CD4-positive, alpha-beta T cell treated with Interleukin-12 subunit alpha and Interleukin-12 subunit beta, for 1 hour (primary cell): Measurements from ENCODE around the gene ACYP1.
"Not testable (repeated sequence)": the region's sequence is repeated elsewhere in the genome, so short reads cannot be mapped to it uniquely, and the experiment has no call there.

ENCODE experiments used
- DNase-seq: peaks from one replicate; pipeline ENCODE4 v3.0.0-alpha.2; 2020

Gene ACYP1

GRCh38 chr14:75067765-75068164, 3.9 kb upstream of the ACYP1 start:
- DNase-seq, result not testable (repeated sequence)

GRCh38 chr14:75067212-75067611, 3.4 kb upstream of the ACYP1 start:
- DNase-seq, result no peak

GRCh38 chr14:75066691-75067090, 2.9 kb upstream of the ACYP1 start:
- no peak for DNase-seq

- DNase-seq, result no peak
Observed at GRCh38 chr14:75064205-75064567, 362 bp upstream of the ACYP1 start.

- DNase-seq, result no peak
Observed at GRCh38 chr14:75063013-75063412, 811 bp downstream of the ACYP1 start.

DNA sequence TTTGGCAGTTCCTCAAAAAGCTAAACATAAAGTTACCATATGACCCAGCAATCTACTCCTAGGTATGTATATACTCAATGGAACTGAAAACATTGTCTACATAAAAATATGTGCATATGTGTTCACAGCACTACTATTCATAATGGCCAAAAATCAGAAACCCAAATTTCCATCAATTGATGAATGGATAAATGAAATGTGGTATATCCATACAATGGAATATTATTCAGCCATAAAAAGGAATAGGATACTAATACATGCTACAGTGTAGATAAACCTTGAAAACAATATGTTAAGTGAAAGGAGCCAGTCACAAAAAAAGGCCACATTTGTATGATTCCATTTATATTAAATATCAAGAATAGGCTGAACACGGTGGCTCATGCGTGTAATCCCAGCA, 3.4 kb downstream of the ACYP1 start:
- DNase-seq, result no peak

- no peak for DNase-seq
Observed at GRCh38 chr14:75059642-75060041, 4.2 kb downstream of the ACYP1 start.

GRCh38 chr14:75054421-75054820, 9.4 kb downstream of the ACYP1 start:
- no peak for DNase-seq

DNA sequence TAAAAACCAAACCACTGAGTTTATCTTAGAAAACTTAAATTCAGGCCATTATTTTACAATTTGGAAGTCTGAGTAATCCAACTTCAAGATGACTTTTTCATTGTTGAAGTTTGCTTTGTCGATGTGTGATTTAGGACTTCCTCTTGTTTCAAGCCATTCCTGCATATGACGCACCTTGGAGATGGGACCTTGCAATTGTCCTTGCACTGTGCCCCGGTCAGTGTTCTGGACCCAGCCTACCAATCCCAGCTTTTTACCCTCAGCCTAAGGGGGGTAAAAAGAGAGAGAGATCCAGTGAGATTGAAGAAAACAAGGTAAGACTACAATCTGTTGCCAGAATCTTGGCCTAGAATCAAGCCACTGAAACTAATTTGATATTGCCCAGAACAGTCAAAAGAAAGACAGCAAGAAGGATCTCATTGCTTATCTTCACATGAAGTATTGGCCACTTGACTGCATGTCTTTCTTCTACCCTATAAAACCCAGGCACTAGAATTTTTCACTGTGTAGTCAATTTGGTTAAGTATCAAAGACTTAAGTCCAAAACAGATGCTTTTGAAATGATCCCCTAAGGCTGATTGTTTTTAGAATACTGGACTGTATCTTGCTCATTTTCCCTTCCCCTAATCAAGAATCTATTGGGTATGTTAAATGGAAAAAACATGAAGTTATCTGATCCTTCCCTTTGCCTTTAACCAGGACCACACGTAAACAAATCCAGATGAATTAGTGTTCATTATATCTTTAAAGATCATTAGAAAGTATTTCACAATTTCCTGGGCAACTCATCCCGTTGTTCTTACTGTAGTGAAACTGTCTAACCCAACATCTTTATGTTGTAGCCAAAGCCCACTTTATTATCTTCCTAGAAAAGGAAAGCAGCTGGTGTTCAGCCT, 10.2 kb downstream of the ACYP1 start:
- no peak for DNase-seq

- DNase-seq, result no peak
Observed at GRCh38 chr14:75051556-75051899, 12.3 kb downstream of the ACYP1 start.

- DNase-seq, result peak; percentile 85
Observed at GRCh38 chr14:75050852-75051555, 12.8 kb downstream of the ACYP1 start, which contains the start of gene MLH3. Gene MLH3, minus strand, starts transcription at chr14:75051467. Its CDS starts 1,812 bp downstream, at chr14:75049655.

- DNase-seq, result no peak
Observed at GRCh38 chr14:75049731-75050201, 14.1 kb downstream of the ACYP1 start.

DNA sequence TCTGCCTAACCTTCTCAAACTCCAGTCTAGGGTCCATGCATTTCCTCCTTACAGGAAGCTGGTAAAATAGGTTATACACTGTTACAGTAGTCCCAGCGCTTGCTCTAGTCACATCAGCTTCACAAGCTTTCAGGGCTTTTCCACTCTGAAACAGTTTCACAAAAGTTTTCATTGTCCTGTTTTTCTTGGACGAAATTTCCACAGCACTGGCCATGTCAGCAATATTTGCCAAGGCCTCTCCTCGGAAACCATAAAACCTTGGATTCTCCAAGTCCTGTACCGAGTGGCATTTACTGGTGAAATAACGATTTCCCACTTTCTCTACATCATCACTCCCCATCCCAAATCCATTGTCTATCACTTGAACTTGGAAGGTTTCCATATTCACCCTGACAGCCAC, 14.7 kb downstream of the ACYP1 start:
- DNase-seq, result no peak

GRCh38 chr14:75048101-75048500, 15.7 kb downstream of the ACYP1 start:
- no peak for DNase-seq

DNA sequence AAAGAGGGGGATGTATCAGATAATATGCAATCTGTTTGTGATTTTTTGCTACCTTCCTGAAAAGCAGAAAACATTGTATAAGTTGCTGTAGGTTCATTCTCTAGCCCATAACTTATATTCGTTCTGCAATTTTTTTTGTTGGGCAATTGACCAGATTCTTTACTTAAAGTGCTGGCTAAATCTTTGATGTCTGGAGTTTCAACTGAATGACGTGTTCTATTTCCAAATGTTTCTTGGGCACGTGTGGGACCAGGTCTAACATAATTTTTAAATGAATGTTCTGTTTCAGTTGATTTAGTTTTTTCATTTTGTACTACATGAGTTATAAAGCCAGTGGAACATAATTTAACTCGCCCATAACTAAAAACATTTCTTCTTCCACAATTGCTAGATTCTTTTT, 16.3 kb downstream of the ACYP1 start:
- DNase-seq, result no peak

GRCh38 chr14:75046899-75047298, 16.9 kb downstream of the ACYP1 start:
- no peak for DNase-seq

- no peak for DNase-seq
Observed at GRCh38 chr14:75046275-75046674, 17.5 kb downstream of the ACYP1 start.

- DNase-seq, result no peak
Observed at GRCh38 chr14:75044752-75045151, 19.1 kb downstream of the ACYP1 start.

DNA sequence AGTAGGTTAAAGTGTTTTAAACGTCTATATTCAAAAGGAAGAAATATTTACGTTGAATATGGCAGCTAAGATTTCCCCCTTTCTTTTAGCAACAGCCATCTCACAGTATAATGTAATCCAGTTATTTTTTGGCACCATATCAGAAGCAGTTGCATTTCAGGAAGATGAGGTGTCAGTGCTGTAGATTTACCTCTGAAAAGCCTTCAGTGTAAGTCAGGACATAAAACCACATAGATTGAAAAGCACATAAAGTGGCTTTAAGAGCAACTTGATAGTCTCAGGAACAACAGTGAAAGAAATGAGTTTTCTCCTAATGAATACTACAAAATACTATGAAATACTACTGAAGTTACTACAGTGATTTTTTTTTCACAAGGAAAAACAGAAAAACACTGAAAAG, 19.5 kb downstream of the ACYP1 start:
- no peak for DNase-seq

DNA sequence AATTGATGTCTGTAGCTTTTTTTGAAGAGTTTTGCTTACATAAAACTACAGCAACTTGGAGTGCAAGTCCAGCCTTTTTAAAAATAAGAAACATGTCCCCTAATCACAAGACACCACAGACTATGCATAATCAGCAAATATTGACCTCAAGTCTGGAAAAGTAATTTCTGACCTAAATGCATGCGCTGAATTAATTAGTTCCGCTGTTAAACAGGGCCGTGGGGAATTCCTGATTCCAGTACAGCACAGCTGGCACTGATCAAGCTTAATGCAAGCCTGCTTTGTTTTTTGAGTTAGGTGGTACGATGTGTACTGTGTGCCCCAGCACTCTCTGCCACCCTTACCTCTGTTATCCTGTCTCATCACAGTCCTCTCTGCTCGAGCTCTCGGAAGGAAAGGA, 21.8 kb downstream of the ACYP1 start:
- no peak for DNase-seq

DNA sequence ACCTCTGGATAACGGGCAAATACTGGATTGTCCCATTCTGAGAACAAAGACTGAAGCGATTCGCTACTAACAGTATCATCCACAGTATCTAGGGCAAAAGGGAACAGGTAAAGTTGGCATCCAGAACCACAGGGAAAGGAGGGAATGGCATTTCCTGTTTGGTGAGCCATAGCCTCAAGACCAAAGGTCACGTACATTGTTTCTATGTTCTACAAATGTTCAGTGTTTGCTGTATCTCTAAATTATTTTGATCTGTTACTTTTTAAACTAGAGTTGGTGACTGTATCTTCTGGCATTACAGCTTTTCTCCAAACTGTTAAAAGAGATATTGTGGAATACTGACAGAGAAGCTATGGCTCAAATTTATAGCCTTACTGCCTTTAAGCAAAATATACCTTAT, 22.2 kb downstream of the ACYP1 start:
- no peak for DNase-seq

- DNase-seq, result no peak
Observed at GRCh38 chr14:75040959-75041358, 22.9 kb downstream of the ACYP1 start.

GRCh38 chr14:75040507-75040906, 23.3 kb downstream of the ACYP1 start:
- no peak for DNase-seq

GRCh38 chr14:75032939-75033338, 30.9 kb downstream of the ACYP1 start:
- DNase-seq, result no peak
